Activated naive CD4-positive, alpha-beta T cell treated with anti-CD3 and anti-CD28 coated beads, Interleukin-2, amount 50 U/mL, for 24 hours (primary cell): ENCODE results near the gene MACROH2A2.
"Not testable (repeated sequence)": the region's sequence is repeated elsewhere in the genome, so short reads cannot be mapped to it uniquely, and the experiment has no call there.

ENCODE experiments used
- H3K27ac Mint-ChIP-seq: one replicate; pipeline ENCODE4 v1.8.0; 2021; ENCODE audit warnings: mild to moderate bottlenecking, mixed read lengths
- H3K27me3 Mint-ChIP-seq: one replicate; pipeline ENCODE4 v1.8.0; 2021; ENCODE audit warnings: mixed read lengths
- H3K36me3 Mint-ChIP-seq: one replicate; pipeline ENCODE4 v1.8.0; 2021; ENCODE audit warnings: mixed read lengths
- H3K4me1 Mint-ChIP-seq: one replicate; pipeline ENCODE4 v1.8.0; 2021; ENCODE audit warnings: mixed read lengths
- H3K4me3 Mint-ChIP-seq: one replicate; pipeline ENCODE4 v1.8.0; 2021; ENCODE audit warnings: mild to moderate bottlenecking, mixed read lengths
- H3K9me3 Mint-ChIP-seq: one replicate; pipeline ENCODE4 v1.8.0; 2021; ENCODE audit warnings: mixed read lengths

The MACROH2A2 gene

GRCh38 chr10:70087616-70088307, 35.1 kb downstream of the MACROH2A2 start:
- no peaks in the 10 kb centered on the region for H3K36me3 Mint-ChIP-seq
- no peaks in the 10 kb centered on the region for H3K27me3 Mint-ChIP-seq
- H3K27ac Mint-ChIP-seq: no peak overlapping the region
- no peaks in the 10 kb centered on the region for H3K9me3 Mint-ChIP-seq
- no peak overlapping the region for H3K4me3 Mint-ChIP-seq
- peaks cover 20% of the 10 kb centered on the region for H3K4me1 Mint-ChIP-seq

DNA sequence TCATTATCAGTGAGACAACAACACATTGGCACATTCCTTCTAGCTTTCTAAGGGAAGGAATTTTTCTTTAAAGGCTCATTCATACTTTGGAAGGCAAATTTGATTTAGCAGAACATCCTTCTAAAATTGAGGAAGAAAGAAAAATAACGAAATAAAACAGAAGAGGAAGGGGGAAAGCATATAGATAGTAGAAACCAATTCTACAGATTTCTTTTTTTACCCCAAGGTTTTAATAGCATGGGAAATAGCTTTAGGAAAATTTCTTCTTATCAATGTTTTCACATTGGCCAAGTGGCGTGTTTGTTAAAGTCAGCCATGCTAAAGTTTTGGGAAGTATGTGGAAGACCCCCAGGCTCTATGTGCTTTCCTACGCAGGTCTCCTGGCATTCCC, 35.7 kb downstream of the MACROH2A2 start:
- Mint-ChIP-seq H3K9me3 (no peaks in the 10 kb centered on the region), H3K4me1 (peaks cover 26% of the 10 kb centered on the region), H3K27ac (no peak overlapping the region), H3K27me3 (no peaks in the 10 kb centered on the region), H3K4me3 (no peak overlapping the region), H3K36me3 (no peaks in the 10 kb centered on the region)

DNA sequence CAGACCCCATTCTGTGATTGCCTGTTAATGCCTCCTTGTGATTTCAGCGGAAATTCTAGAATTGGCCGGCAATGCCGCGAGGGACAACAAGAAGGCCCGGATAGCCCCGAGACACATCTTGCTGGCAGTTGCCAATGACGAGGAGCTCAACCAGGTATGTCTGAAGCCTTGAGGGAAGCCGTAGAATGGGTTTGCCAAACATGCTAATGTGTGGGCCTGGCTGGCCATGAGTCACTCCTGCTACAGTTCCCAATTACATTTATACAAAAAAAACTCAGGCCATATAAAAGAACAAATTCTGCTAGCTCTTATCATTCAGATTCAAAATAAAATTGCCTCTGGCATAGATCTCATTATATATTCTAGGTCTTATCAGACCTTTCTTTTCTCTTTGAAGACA, 37.4 kb downstream of the MACROH2A2 start:
- H3K36me3 Mint-ChIP-seq: peaks cover 1% of the 10 kb centered on the region
- H3K27ac Mint-ChIP-seq: no peak overlapping the region
- H3K4me1 Mint-ChIP-seq: peaks cover 43% of the 10 kb centered on the region
- H3K27me3 Mint-ChIP-seq: no peaks in the 10 kb centered on the region
- H3K4me3 Mint-ChIP-seq: no peak overlapping the region
- H3K9me3 Mint-ChIP-seq: no peaks in the 10 kb centered on the region

DNA sequence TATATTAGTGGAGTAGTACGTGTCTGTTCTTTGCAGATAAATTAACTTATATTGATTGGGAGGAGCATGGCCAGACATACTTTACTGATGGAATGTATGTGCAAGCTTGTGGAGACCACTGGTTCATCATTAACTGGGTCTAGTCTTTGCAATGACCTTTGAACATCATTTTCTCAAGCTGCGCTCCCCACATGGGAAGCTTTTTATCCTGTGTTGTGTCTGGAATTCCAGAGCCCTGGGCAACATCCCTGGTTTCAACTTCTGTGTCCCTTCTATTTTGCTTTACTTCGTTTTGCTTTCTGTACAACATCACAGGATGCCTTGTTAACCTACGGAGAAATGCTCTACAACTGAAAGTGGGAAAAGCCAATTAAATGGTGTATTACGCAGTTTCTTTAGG, 38.3 kb downstream of the MACROH2A2 start:
- Mint-ChIP-seq H3K27me3 (no peaks in the 10 kb centered on the region), H3K4me1 (peaks cover 49% of the 10 kb centered on the region), H3K4me3 (no peak overlapping the region), H3K36me3 (peaks cover 1% of the 10 kb centered on the region), H3K27ac (peak overlapping the region; percentile 37), H3K9me3 (no peaks in the 10 kb centered on the region)

DNA sequence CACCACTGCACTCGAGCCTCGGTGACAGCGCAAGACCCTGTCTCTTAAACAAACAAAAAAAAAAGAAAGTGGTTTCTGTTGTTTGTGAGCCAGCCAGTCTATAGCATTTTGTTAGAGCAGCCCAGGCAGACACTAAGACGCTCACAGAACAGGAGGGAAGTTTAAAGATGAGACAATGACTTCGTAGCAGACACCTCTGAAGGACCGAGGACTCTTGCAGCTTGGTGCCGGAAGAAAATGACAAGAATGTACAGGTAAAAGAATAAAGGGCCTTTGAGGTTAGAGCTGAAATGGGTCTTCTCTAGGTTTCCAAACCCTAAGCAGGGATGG, 39.7 kb downstream of the MACROH2A2 start:
- Mint-ChIP-seq H3K4me1 (peaks cover 58% of the 10 kb centered on the region), H3K27me3 (no peaks in the 10 kb centered on the region), H3K36me3 (peaks cover 4% of the 10 kb centered on the region), H3K27ac (peak overlapping the region; percentile 48), H3K4me3 (peak overlapping the region; percentile 71), H3K9me3 (no peaks in the 10 kb centered on the region)

- Mint-ChIP-seq H3K27ac (peak overlapping the region; percentile 48), H3K36me3 (peaks cover 4% of the 10 kb centered on the region), H3K27me3 (no peaks in the 10 kb centered on the region), H3K4me1 (peaks cover 61% of the 10 kb centered on the region), H3K4me3 (peak overlapping the region; percentile 71), H3K9me3 (no peaks in the 10 kb centered on the region)
Measured at GRCh38 chr10:70093335-70093944, 40.8 kb downstream of the MACROH2A2 start.

DNA sequence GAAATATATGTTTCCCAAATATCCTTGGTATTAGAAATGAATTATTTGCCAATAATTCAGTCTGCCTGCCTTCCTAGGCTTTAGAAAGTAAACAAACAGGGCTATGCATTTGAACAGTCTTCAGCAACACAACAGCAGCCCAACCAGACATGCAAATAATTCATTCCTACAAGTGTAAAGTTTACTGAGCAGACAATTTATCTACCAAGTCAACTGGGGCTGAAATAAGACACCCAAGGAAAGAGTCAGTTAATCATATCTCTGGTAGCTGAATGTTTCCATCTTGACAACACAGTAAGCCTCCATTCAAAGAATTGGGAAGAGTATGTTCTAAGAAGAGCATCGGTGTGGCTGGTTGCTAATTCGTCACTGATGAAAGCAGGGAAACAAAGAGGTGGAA, 41.6 kb downstream of the MACROH2A2 start:
- Mint-ChIP-seq H3K27ac (no peak overlapping the region), H3K4me3 (peak overlapping the region; percentile 30), H3K4me1 (peaks cover 61% of the 10 kb centered on the region), H3K9me3 (no peaks in the 10 kb centered on the region), H3K27me3 (no peaks in the 10 kb centered on the region), H3K36me3 (peaks cover 4% of the 10 kb centered on the region)

DNA sequence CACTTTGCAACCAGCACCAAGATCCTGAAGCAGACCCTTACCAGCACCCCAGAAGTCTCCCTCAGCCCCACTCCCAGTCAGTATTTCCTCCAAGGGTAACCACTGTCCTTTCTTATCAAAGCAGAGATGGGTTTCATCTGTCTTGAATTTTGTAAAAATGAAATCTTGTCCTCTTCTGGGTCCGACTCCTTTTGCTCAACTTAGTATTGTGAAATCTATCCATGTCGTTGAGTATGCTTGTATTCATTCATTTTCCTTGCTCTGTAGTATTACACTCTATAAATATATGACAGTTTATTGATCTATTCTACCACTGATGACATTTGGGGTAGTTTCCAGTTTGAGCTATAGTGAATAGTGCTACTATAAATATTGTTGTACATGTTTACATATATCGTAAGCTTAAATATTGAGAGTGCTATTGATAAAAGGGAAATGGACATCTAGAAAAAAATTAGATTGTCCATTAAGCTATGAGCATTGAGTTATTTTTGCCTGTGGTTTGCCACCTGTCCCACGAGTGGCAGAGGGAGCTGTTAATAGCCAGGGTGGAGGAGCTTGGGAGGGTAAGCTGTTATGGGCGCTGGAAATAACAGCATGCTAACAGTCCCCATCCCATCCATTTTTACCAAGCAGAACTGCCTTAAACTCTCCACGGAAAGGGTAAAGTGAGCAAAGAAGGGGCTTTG, 43.5 kb downstream of the MACROH2A2 start:
- peaks cover 5% of the 10 kb centered on the region for H3K36me3 Mint-ChIP-seq
- H3K4me3 Mint-ChIP-seq: no peak overlapping the region
- peak overlapping the region; percentile 38 for H3K27ac Mint-ChIP-seq
- H3K9me3 Mint-ChIP-seq: no peaks in the 10 kb centered on the region
- H3K4me1 Mint-ChIP-seq: peaks cover 55% of the 10 kb centered on the region
- no peaks in the 10 kb centered on the region for H3K27me3 Mint-ChIP-seq

DNA sequence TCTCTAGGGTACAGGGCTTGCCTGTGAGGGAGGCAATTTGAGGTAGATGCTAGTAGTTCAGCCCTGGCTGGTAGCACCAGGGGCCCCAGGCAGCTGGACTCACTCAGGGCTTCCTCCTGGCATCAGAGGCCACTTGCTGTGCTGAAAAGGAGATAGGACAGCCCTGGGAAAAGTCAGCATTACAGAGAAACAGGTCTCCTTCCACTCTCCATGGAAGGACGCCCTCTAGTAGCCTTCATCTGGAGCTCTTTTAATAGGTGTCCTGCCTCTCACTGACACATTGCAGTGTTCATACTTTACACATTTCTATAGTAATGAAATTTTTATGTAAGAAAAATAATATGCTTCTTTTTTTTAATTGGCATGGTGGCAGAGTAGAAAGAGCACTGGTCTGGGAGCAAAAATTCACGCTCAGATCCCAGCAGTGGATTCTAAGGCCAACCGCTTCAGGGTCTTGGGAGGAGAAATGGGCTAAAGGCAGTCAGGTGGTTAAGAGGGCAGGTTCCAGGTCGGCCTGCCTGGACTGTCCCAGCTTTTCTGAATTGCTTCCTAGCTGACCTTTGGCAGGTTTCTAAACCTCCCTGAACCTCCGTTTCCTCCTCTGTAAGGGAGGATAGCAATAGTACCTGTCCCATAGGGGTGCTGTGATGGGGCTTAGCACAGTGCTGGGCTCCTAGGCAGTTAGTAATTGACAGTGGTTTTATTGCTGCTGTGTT, 44.2 kb downstream of the MACROH2A2 start:
- H3K27ac Mint-ChIP-seq: peak overlapping the region; percentile 72
- H3K36me3 Mint-ChIP-seq: peaks cover 7% of the 10 kb centered on the region
- no peaks in the 10 kb centered on the region for H3K9me3 Mint-ChIP-seq
- H3K4me3 Mint-ChIP-seq: no peak overlapping the region
- peaks cover 50% of the 10 kb centered on the region for H3K4me1 Mint-ChIP-seq
- H3K27me3 Mint-ChIP-seq: no peaks in the 10 kb centered on the region

DNA sequence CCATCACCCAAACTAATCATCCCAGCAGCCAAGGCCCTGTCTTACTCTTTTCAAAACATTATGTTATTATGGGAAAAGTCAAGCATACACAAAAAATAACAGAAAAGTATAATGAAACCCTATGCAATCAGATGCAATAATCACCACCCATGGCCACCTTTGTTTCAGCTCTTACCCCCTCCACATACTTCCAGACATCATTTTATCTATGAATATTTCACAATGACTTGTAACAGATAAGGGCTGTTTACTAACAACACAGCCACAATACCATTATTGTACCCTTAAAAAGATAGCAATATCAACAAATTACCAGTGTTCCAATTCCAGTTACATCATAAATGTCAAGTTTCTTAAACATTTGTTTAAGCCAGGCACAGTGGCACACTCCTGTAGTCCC, 44.8 kb downstream of the MACROH2A2 start:
- H3K27ac Mint-ChIP-seq: peak overlapping the region; percentile 15
- no peaks in the 10 kb centered on the region for H3K9me3 Mint-ChIP-seq
- H3K27me3 Mint-ChIP-seq: no peaks in the 10 kb centered on the region
- H3K4me3 Mint-ChIP-seq: no peak overlapping the region
- H3K36me3 Mint-ChIP-seq: peaks cover 7% of the 10 kb centered on the region
- peaks cover 44% of the 10 kb centered on the region for H3K4me1 Mint-ChIP-seq

- peaks cover 36% of the 10 kb centered on the region for H3K4me1 Mint-ChIP-seq
- H3K27me3 Mint-ChIP-seq: no peaks in the 10 kb centered on the region
- no peak overlapping the region for H3K27ac Mint-ChIP-seq
- H3K36me3 Mint-ChIP-seq: peaks cover 7% of the 10 kb centered on the region
- H3K4me3 Mint-ChIP-seq: no peak overlapping the region
- H3K9me3 Mint-ChIP-seq: no peaks in the 10 kb centered on the region
Measured at GRCh38 chr10:70098271-70098670, 45.6 kb downstream of the MACROH2A2 start.

GRCh38 chr10:70101068-70101562, 48.5 kb downstream of the MACROH2A2 start:
- H3K27ac Mint-ChIP-seq, H3K4me3 Mint-ChIP-seq, H3K36me3 Mint-ChIP-seq, H3K9me3 Mint-ChIP-seq, H3K27me3 Mint-ChIP-seq: not testable (repeated sequence)
- H3K4me1 Mint-ChIP-seq: peaks cover 11% of the 10 kb centered on the region

DNA sequence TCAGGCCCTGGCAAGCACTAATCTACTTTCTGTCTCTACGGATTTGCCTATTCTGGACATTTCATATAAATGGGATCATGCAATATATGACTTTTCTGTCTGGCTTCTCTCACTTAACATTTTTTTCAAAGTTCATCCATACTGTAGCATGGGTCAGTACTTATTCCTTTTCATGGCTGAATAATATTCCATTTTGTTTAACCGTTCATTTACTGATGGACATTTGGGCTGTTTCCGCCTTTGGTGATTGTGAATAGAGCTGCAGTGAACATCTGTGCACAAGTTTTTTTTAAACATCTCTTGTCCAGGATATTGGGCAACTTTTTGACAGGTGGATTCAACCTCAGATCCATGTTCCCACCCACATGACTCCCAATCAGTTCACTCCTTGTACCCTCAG, 49.0 kb downstream of the MACROH2A2 start:
- H3K4me1 Mint-ChIP-seq: peaks cover 7% of the 10 kb centered on the region
- H3K27ac Mint-ChIP-seq: no peak overlapping the region
- H3K36me3 Mint-ChIP-seq: peaks cover 4% of the 10 kb centered on the region

GRCh38 chr10:70106958-70107791, 54.5 kb downstream of the MACROH2A2 start:
- Mint-ChIP-seq H3K9me3 (no peaks in the 10 kb centered on the region), H3K4me1 (no peaks in the 10 kb centered on the region), H3K4me3 (no peak overlapping the region), H3K27ac (peak overlapping the region; percentile 17), H3K36me3 (peaks cover 2% of the 10 kb centered on the region), H3K27me3 (no peaks in the 10 kb centered on the region)

More for the DNA sequence above, 49.0 kb downstream of the MACROH2A2 start:
- Mint-ChIP-seq H3K27me3 (no peaks in the 10 kb centered on the region), H3K4me3 (no peak overlapping the region), H3K9me3 (no peaks in the 10 kb centered on the region)
